Measurements from ENCODE around the gene PSMB7.

GRCh38 chr9:124327491-124327890 lies 87.8 kb downstream of the PSMB7 start:
- TF ChIP-seq CTCF (IDR thresholded peaks at IDR 0.05) (no peak), EZH2 (IDR thresholded peaks at IDR 0.05; ENCODE audit: borderline replicate concordance, insufficient read depth, low read depth, low read length, poor library complexity, severe bottlenecking) (no peak)

Measured in B cell (primary cell).